Left cardiac atrium (tissue), 4 donors: Measurements from ENCODE around the gene RBM19. TPM values are rescaled to one million over a fixed set of nuclear protein-coding genes. Genes with fewer than 3 reads are reported as not detected.

Source experiments
- ATAC-seq, 2 donors: fragments of 200-7000 bp; cut with Tn5 transposase; one replicate each; pipeline ENCODE4 v1.9.1; 2020; ENCODE audit warnings: mild to moderate bottlenecking in 2 of 2, moderate library complexity in 2 of 2
- DNase-seq: peaks from one replicate; pipeline ENCODE4 v3.0.0-alpha.2; 2020
- intact Hi-C, 2 donors: fragments of 100-400 bp; cut with DNase I; formaldehyde crosslinking; loops; one replicate each; pipeline versions ENCODE4 v1.14.1 to v1.15.1; 2022 to 2023
- total RNA-seq, 2 donors: library from RNA; stranded (reverse); fragmentation: NEBNext Ultra II Directional; extraction: Animal tissue kit (Norgen Biotek cat#: 25700); gene quantifications; one replicate each; pipeline ENCODE4 v1.2.1, GENCODE V29; 2021
- donor health status: DM: no; HTN: yes; CAD: no.
- donor health status: DM: no; HTN: yes; CAD: no; lungs with severe emphysema.
- donor health status: DM: yes; HTN: yes; CAD: no.
- donor health status: Dilated cardiomyopathy.

Gene RBM19
- total RNA-seq, 2 donors from 2014 or later: 18.1 to 18.8 TPM

DNA sequence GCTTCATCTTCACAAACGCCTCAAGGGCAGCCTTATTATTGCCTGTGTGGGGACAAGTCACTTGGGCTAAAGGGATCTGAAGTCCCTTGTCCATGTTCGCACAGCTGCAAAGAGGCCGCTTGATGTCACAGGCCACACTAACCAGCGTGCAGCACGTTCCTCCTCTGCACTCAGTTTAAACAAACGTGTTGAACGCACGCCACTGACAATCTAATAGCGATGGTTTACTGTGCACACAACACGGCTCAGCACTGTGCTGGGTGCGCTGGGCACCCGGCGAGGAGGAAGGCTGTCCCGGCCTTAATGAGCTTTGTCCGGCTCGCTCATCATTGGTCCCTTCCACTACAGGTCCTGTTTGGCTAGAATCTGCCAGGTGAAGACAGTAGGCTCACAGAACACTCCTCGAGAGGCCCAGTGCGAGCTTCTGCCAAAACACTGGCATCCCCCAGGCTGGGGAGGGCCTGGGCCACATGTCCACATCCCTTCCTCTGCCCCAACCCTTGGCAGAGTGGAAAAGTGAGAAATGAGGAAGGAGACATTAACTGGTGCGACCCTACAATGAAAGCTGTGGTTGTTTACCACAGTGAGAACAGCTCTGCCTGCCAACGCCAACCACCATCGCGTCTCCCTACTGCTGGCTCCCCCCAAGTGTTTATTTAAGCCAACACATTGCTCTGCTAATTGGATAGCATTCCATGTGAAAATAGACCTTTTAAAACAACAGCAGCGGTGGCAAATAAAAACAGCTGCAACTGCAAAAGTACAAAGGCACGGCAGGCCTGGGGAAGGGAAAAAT lies 113.2 kb downstream of the RBM19 start:
- no peak for DNase-seq
- no peak for ATAC-seq
- intact Hi-C loops: no loop called here

DNA sequence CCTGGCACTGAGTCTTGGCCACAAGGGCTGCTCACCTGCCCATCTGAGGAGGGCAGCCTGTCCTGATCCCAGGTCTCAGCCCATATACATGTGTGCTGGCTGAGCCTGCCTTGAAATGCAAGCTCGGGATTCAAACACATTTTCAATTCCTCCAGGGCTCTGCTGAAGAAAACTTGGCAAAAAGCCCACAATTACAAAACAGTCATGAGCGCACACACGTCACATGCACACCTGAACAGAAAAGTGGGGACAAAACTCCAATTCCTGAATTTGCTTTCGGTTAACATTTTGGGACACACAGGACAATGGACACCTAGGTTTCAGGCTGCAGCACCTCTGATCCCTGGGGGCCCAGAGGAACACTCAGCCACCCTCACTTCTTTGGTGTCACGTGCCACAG lies 113.9 kb downstream of the RBM19 start:
- ATAC-seq: no peak
- intact Hi-C loops: no loop called here
- DNase-seq: no peak

DNA sequence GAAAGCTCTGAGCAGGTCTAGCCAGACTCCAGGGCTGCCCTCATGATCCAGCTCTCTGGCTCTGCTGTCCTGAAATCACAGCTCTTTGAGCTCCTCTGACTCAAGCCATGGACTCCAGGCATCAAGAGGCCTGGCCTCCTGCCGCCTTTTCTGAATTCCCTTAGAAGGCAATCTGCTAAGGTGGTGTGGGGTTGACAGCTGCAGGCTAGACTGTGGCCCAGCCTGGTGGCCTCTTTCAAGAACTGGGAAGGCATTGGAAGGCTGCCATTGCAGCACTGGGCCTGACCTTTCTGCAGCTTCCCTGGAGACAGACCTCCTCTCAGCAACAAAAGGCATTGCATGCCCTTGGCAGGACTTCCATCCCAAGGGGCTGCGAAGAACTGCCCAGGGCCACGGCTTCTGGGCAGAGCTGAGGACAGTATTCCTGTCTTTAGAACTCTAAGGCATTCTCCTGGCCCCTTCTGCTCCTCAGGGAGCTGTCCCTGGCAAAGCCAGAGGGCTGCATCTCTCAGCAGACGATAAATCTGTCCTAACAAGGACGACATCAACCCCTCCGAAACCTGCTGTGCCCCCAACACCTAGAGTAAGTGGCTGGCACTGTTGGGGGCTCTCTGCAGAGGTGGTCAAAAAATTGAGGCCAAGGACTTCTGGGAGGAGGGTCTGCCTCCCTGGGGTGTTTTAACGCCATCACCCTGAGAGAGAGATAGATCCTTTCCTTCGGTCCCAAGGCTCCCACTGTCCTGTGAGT lies 115.6 kb downstream of the RBM19 start:
- DNase-seq: peak; percentile 83
- intact Hi-C loops: no loop called here
- peak; percentile 83 to 85 for ATAC-seq

DNA sequence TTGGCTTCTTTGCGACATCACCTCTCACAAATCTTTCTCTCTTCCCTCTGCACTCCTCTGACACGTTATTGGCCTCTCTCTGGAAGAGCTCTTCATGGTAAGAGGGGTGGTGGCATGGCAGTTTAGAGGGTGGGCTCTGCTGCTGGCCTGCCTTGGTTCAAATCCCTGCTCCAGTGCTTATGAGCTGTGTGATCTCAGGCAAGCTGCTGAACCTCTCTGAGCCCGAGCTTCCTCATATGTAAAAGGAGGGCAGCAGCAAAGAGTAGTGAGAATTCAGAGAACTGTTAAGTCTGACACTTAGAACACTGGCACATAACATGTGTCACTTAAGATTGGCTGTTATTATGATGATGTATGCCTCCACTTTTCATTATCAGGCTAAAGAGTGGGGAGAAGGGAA lies 118.3 kb downstream of the RBM19 start:
- ATAC-seq: no peak
- intact Hi-C loops: no loop called here

DNA sequence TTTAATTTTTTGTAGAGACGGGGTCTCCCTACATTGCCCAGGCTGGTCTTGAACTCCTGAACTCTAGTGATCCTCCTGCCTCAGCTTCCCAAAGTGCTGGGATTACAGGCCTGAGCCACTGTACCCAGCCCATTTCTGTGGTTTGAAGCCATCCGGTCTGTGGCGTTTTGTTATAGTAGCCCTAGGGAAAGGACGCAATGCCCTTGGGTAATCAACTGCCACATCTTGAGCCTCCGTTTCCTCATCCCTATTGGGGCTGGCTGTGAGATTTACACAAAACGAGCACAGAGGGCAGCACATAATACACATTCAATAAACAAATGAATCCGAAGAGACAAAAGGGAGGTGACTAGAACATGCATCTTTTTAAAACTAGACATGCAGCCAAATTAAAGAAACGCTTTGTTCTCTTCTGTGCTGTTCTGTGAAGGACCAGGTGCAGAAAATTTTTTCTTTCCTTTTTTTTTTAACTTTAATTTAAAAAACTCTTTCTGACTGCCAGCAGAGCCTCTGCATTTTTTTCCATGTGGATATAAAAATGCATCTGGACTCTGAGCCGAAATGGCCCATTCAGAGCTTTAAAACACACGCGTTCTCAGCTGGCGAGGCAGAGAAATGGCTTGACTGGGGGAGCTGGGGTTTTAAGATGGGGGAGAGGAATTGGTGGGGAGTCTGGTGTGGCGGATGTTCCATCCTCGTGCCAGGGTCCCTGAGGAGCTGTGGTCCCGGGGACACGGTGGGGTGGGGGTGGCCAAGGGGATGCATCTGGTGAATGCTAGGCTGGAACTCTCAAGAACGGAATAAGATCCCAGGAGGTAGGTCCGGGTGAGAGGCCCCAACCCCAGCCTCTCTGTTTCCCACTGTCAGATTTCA lies 119.0 kb downstream of the RBM19 start:
- DNase-seq: no peak
- intact Hi-C loops: no loop called here
- ATAC-seq: no peak

More for the DNA sequence above, 118.3 kb downstream of the RBM19 start:
- DNase-seq: no peak

DNA sequence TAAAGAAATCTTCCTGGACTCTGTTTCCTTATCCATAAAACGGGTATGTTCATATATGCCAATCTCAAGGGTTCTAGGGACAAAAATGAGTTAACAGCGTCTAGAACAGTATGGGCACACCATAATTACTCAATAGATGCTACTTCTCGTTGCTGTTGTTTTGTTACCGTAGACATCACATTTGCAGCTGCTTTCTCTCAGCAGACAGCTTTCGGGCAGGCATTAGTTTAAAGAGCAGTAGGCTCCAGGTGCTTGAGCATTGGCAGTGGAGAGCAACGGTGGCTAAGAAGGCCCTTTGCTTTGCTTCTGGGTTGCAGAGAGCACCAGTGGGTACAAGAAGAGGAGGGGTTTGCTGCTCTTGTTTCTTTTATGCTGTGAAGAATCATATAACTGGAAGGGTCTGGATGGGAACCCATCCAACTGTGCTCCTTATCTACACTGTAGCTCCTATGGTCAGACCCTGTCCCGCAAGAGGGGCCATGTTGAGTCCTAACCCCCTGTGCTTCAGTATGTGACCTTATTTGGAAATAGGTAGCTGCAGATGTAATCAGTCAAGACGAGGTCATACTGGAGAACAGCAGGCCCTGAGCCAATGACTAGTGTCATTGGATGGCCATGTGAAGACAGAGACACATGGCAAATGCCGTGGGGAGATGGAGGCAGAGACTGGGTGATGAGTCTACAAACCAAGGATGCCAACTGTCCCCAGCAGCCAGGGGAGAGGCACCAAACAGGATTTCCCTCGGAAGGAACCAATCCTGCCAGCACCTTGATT lies 120.0 kb downstream of the RBM19 start:
- intact Hi-C loops: no loop called here
- ATAC-seq (no peak), DNase-seq (no peak)

DNA sequence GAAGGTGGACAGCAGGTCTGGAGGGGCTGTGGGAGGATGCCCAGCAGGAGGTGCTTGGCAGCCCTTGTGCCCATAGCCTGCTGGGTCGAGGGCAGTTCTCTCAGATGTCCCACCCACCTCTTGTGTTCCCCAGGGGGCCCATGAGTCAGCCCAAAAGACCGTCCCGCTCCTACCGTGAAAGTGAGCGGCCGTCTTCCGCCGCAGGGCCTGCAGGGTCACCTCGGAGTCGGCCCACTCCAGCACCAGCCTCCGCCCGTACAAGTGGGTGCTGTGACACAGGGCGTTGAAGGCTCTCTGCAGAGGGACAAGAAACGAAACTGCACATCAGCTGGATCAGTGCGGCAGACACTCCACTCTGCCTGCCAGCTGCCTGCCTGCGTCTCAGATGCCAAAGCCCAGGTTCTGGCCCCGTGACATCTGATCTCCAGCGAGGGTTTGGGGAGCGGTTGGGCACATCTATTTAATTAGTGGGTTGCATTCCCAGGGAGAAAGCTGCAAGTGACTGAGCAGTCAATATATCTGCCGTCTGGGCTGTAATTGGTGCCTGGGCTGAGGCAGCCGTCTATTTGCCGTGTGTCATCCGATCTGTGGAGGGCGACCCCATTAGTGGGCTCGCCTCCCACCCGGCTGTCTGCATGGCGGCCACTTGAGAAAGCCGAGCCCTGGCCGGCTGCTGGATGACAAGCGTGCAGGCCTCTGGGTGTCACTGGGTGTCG lies 121.5 kb downstream of the RBM19 start:
- DNase-seq (no peak), ATAC-seq (peak; percentile 14 to 53)
- intact Hi-C loops: no loop called here

DNA sequence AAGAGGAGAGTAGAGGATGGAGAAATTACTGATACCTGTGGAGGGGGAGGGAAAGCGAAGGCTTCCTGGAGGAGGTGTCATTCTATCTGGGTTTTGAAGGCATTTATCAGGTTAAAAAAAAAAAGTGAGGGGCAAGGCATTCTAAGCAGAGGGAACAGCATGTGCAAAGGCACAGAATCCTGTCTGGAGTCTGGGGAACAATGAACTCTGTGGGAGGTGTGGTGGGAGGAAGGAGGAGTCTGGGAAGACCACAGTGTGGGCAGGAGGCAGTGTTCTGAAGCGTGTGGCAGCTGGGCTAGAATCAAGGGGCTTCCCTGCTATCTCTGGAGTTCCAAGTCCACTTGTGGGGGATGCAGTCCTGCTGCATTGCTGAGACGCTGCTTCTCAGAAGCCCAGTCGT lies 123.4 kb downstream of the RBM19 start:
- intact Hi-C loops: no loop called here
- no peak for DNase-seq
- ATAC-seq: no peak

DNA sequence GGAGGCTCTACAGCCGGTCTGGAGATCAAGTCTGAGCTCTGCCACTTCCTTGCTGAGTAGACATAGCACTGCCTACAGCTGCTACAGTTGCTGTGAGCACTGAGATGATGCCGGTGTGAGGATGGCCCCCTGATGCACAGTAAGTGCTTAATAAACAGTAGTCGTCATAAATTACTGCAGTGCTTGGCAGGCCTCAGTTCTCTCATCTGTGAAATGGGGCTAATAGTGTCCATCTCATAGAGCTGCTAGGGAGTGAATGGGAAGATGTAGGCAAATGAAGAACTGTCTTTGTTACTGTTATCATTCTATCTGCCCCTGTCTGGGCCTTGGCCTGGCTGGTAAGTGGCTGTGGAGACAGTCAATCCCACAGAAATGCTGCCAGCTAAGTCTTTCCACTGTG lies 124.3 kb downstream of the RBM19 start:
- ATAC-seq (no peak), DNase-seq (no peak)
- intact Hi-C loops: no loop called here

DNA sequence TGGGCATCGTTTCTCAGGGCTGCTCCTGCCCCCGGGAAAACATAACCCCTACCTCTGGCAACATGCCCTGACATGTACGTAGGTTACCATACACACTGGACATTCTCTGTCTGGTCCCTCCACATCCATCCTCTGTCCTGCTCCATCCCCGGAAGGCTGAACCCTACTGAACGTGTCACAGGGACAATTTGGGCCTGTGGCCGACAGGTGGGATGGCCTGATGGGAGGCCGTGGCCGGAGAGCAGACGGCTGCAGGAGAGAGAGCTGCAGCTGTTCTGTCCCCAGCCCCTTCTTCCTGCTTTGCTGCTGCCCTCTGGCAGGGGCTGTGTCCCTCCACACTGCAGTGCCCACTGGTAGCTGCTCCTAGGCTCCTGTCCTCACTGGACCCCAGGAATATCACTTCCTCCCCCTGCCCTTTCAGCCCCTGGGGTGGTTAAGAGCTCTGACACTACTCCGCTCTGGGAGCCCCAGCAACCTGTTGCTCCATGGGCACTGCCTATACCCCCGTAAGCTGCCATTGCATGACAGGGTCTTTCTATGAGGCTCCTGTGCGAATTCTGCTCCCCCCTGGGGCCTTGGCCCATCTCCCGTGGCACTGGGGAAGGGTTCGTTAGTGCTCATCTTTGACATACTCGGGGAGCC lies 125.6 kb downstream of the RBM19 start:
- ATAC-seq (no peak), DNase-seq (no peak)
- intact Hi-C loops: no loop called here

DNA sequence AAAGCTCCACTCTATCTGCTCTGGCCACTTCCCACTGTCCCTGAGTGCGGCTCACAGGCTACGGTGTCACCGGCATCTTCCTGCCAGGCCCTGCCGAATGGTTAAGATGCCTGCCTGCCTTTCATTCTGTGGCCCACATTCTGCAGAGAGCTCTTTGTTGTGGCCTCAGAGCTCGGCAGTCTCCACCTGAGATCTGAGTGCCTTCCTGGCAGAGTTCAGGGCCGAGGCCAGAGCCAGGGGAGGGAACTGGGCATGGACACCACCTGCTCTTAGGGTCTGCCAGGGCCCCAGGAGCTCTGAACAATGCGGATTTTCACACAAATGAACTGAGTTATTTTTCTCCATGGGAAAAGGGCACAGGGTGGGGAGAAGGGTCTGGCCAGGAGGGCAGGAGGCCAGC lies 127.2 kb downstream of the RBM19 start:
- no peak for ATAC-seq
- intact Hi-C loops: no loop called here
- DNase-seq: no peak

DNA sequence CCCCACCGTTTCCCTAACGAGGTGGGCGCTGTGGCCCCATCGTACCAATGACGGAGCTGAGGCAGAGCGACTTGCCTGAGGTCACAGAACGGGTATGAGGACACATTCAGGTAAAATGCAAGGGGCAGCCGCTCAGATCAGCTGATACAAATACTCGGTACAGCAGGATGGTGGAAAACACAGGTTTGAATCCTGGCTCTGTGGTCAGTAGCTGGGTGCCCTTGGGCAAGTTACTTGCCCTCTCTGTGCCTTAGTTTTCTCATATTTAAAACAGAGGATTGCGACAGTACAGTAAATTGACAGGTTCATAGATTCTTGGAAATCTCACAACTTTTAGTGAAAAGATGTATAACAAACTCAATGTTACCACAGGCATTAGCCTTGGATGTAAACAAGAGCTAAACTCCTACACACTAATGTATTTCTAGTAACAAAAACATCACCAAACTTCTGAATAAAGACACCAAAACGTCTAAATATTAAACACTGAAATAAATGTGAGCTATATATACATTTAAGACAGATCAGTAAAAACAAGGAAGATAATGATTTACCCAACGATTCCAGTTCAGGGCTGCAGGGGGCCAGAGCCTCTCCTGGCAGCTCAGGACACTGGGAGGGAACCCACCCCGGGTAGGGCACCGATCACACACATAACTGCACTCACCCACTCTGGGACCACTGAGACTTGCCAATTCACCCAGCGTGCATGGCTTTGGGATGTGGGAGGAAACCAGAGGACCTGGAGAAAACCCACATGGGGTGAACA lies 128.4 kb downstream of the RBM19 start:
- ATAC-seq: no peak
- no peak for DNase-seq
- intact Hi-C loops: no loop called here

DNA sequence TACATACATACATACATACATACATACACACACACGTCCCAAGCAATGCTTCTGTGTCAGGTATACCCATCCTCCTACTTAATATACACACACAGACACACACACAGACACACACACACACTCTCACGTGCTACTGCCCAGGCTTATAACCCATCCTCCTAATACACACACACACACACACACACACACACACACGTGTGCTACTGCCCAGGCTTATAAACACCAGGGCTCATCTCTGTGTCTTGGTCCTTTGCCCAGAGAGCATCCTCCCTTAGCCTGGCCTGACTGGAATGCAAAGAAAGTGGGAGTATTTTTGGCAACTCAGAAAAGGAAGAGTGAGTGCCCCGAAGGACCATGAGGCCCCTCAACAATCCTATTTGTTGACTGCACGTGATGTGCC lies 129.0 kb downstream of the RBM19 start:
- ATAC-seq (peak in 1 of 2 donors; percentile 45), DNase-seq (no peak)
- intact Hi-C loops: no loop called here

DNA sequence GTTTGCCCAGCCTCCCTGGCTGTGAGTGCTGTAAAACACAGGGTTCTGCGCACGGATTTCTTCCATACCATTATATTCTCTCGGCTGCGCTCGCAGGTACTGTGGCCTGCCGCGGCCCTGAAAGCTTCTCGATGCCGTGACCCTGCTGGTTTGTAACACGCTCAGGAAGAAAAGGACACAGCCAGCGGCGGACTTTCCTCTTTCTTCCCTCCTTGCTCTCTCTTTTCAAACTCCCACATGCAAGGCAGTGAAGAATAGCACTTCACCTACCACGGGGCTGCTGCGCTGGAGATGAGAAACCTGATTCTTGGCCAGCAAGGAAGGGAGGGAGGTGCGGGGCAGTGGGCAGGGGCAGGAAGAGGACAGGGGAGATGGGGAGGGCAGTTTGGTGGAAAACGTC lies 130.2 kb downstream of the RBM19 start:
- intact Hi-C loops: no loop called here
- ATAC-seq: no peak
- DNase-seq: no peak

DNA sequence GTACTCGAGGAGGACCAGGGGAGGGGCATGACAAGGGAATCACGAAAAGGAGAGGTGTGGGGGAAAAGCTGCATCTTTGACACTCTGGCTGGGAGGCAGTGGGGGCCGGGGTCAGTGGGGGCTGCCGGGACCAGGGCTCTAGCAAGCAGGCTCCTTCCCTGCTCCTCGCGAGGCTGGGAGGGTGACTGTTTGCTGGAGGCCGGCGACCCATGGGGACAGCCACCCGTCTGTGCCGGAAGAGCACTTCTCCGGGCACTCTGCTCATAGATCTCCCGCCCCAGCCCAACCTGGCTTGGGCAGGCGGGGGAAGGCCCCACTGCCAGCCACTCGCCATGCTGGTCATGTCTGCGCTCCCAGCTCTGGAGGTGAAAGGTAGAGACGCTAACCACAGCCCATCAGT lies 130.7 kb downstream of the RBM19 start:
- intact Hi-C loops: no loop called here

DNA sequence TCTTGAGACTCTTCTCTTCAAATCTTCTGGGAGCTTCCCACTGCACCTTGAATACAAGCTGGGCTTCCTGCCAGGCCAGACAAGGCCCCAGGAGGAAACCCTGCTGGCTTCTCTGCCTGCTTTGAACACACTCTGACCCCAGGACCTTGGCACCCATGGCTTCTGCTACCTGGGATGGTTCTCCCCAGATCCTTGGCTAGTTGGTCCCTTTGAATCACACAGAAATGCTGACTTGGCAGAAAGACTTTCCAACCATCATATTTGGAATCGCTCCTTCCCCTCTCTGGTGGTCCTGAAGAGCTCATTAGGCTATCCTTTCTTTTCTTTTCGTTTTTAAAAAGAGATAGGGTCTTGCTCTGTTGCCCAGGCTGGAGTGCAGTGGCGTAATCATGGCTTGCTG lies 132.7 kb downstream of the RBM19 start:
- intact Hi-C loops: no loop called here
- no peak for ATAC-seq

More for the DNA sequence above, 130.7 kb downstream of the RBM19 start:
- no peak for DNase-seq
- no peak for ATAC-seq

DNA sequence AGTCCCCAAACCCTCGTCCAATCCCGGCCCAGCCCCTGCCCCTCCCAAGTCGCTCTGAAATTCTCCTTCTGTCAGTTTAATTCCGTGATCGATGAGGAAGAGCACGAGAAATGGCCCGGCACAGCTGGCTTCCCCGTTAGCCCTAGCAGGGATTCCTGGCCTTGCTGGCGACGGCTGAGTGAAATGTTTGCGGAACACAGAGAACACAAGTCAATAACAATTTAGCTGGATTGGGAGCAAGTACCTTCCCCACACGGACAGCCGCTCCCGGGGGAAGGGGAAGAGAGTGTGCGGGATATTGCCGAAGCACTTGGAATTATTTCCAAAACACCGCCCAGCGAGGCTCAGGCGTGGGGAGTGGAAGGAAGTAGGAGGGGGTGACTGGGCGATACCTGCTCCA lies 134.6 kb downstream of the RBM19 start:
- no peak for DNase-seq
- intact Hi-C loops: no loop called here

More for the DNA sequence above, 132.7 kb downstream of the RBM19 start:
- no peak for DNase-seq

More for the DNA sequence above, 134.6 kb downstream of the RBM19 start:
- no peak for ATAC-seq
